Stimulated activated naive CD4-positive, alpha-beta T cell treated with Interleukin-2 at 50 U/mL for 16 hours (primary cell): ENCODE data around the gene TMEM147.

Source experiments
- DNase-seq: peaks from one replicate; lab custom pipeline; 2025; lab: John Stamatoyannopoulos, UW

Gene TMEM147, protein sequence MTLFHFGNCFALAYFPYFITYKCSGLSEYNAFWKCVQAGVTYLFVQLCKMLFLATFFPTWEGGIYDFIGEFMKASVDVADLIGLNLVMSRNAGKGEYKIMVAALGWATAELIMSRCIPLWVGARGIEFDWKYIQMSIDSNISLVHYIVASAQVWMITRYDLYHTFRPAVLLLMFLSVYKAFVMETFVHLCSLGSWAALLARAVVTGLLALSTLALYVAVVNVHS

DNA sequence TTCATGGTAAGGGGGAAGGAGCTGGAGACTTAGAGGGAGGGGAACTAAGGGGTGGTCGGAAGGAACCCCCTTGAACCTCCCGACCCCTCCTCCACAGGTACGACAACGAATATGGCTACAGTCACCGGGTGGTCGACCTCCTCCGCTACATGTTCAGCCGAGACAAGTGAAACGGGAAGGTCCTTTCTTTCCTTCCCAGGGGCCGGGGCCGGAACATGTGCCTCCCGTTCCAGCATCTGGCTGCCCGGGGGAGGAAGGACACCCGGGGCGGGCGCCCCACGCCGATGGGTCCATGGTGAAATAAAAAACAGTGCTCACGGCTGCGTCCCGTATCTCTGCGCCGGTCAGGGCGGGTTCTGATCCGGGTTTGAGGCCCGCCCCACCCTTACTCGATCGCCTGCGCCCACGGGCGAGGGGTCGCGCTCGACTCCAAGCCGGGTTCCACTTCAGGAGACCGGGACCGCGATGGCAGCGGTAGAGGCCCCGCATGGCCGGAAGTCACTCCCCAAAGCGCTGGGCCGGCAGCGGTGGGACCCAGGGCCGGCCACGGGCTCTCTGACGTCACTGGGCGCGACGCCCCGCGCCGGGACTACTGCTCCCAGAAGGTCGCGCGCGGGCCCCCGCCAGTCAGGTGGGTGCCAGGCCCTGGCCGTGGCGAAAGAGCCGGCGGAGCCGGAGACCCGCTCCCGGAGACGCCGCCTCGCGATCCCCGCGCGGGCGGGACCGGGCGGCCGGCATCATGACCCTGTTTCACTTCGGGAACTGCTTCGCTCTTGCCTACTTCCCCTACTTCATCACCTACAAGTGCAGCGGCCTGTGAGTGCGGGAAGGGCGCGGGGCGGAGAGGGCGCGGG lies at the start of gene TMEM147:
TMEM147 (plus strand) TSS at position 626 of the 854 bp plus-strand sequence; CDS start at position 740, 114 bp downstream.
- DNase-seq = peak; percentile 76

DNA sequence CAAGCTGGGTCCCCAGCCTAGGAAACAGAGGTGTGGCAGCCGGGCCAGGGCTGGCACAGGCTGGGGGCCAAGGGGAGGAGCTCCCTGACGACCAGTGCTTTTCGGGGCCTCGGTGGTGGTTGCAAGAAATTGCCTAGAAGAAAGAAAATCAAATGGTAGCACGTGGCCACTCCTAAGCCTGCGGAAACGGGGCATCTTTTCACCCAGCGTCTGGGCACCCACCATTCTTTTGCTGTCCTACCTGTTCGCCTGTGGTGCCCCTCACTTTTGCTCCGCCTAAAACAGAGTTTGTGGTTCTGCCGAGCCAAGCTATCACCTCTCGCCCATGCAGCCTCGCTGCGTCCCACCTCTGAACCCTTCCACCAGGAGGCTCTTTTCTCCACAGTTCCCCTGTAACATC lies 48.0 kb upstream of the TMEM147 start:
- no peak for DNase-seq

DNA sequence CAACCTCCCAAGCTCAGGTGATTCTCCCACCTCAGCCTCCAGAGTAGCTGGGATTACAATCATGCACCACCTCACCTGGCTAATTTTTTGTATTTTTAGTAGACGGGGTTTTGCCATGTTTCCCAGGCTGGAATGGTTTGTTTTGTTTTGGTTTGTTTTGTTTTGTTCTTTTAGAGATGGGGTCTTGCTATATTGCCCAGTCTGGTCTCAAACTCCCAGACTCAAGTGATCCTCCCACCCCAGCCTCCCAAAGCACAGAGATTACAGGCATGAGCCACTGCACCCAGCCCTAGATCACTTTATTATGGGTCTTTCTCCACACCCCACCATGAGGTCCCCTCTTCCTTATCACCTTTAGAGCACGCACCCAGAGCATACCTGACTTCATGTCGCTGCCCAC lies 47.2 kb upstream of the TMEM147 start:
- no peak for DNase-seq

DNA sequence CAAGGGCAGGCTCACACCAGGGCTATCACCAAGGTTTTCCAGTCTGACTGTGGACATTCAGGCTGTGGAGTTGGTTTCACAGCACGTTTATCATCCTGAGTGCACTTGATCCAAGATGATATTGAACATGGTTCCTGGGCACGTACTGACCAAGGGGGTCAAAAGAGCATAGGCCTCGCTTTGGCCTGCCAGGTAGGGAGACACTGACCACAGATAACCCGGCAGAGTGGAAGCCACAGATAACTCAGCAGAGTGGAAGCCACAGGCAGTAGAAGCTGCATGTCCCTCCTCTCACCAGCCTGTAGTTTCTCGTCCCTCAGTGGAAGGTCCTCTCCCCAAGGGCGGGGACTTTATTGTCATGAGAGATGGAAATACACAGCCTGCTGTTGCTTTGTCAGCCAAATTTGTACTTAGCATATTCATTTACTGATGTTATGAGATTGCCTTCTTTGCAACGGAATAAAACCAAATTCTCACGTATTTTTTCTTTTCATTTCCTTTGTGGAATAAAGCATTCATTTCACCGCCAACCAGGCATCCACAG lies 46.4 kb upstream of the TMEM147 start:
- no peak for DNase-seq

DNA sequence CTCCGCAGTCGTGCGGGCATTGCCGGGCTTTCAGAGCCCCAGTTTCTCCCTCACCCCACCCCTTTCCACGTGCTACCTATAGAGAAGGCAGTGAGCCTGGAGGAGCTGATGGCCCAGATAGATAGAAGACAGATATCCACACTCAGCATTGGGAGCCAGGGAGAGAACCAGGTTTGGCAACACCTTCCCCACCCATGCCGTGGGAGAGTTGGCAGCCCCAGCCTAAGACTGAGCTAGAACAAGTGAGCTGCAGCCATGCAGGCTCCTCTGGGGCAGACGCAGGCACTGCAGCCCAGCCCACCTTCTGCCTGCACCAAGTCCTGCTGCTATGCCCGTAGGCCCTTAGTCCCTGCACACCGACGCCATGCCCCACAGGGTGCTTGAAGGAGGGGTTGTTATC lies 44.8 kb upstream of the TMEM147 start:
- DNase-seq = no peak

DNA sequence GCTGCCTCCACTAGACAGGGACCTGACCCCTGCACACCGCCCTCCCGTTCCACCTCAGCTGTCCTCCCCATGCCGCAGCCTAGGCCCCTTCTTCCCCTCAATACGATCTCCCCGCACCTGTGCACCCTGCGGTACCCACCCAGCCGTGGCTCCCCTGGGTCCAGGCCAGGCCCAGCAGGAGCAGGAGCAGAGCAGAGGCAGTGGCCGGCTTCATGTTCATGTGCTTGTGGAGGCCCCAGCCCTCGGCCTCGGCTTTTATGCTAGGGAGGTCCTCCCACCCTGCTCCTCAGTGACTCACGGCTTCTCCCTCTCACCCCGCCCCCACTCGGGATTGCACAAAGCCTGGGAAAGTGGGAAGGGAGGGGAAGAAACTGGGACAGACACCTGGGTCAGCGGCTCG lies 43.7 kb upstream of the TMEM147 start:
- DNase-seq = no peak

DNA sequence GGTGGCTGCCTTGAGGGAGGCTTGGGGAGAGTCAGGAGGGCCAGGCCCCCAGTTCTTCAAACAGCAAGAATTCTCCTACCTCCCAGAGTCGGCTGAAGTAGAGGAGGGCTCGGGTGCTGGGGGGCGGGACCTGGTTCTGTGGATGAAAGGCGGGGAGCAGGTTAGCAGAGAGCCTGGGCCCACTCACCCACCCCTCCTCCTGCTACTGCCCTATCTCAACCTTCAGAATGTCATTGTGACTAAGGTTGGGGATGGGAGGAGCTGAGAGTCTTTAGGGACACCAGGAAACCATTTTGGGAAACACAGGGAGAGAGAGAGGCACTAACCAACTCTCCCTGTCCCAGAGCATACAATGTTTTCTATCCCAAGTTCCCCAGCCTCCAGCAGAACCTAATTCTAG lies 42.7 kb upstream of the TMEM147 start:
- DNase-seq = no peak

DNA sequence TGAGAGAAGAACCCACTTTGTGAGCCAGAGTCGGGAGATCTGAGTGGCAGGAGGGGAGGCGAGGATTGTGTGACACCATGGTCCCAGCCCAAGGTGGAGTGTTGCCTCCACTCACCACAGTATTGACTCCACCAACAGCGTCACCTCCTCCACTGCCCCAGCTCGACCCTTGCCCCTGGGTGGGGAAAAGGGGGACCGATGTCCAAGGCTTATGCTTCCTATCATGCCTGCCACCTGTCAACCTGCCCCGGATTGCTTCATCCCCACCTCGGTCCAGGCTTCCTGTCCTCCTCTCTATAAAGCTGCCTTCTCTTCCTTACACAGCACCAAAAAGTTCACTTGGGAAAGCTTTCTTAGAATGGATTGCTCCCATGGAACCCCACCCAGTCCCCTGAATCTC lies 39.4 kb upstream of the TMEM147 start:
- DNase-seq = no peak

DNA sequence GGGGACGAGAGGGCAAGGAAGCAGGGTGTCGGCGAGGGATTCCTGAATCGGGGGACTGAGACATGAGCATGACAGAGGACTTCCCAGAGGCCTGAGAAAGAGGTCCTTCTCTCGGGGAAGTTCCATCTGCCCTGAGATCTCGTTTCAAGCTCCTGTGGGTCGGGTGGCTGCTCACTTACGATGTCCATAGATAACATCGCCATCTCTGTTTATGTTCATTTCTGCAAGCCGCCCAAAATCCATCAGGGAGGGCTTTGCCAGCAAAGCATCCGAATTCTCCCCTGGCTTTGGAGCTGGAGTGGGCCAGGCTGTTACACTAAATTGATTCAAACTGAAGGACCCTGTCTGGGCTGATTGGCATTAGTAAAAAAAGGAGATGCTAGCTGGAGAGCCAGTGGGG lies 37.9 kb upstream of the TMEM147 start:
- no peak for DNase-seq

DNA sequence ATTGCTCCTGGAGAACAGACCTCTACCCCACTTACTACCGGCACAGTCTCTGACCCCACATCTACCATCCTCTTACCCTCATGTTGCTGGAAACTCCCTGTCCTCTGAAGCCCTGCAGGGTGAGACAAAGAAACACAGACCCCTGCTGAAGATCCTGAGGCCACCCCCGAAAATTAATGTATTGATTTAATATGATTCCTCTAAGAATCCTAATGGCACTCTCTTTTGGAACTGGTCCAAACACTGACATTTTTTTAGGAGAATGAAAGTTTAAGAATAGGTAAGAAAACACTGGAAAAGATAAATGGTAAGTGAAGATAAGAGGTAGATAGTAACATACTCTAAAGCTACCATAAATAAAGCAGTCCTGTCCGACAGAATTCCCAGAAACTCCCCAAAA lies 37.3 kb upstream of the TMEM147 start:
- no peak for DNase-seq

DNA sequence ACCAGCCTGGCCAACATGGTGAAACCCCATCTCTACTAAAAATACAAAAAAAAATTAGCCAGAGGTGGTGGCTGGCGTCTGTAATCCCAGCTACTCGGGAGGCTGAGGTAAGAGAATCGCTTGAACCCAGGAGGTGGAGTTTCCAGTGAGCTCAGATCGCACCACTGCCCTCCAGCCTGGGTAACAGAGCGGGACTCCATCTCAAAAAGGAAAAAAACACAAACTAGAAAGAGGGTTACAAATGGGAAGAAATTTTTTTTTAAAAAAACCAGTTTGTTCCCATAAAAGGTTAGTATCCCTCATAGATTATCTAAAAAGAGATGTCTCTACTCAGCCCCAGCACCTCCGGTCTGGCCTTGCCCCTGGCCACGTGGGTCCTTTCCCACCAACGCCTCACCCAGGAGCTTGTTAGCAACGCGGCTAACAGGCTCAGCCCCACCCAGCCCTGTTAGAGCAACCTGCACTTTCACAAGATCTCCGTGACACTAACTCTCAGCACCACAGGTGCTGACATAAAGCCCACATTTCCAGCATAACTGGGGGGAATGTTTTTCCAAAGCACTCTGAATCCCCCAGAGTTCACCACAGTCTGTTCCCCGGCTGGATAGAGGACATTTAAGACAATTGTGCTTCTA lies 36.3 kb upstream of the TMEM147 start:
- peak; percentile 12 for DNase-seq

DNA sequence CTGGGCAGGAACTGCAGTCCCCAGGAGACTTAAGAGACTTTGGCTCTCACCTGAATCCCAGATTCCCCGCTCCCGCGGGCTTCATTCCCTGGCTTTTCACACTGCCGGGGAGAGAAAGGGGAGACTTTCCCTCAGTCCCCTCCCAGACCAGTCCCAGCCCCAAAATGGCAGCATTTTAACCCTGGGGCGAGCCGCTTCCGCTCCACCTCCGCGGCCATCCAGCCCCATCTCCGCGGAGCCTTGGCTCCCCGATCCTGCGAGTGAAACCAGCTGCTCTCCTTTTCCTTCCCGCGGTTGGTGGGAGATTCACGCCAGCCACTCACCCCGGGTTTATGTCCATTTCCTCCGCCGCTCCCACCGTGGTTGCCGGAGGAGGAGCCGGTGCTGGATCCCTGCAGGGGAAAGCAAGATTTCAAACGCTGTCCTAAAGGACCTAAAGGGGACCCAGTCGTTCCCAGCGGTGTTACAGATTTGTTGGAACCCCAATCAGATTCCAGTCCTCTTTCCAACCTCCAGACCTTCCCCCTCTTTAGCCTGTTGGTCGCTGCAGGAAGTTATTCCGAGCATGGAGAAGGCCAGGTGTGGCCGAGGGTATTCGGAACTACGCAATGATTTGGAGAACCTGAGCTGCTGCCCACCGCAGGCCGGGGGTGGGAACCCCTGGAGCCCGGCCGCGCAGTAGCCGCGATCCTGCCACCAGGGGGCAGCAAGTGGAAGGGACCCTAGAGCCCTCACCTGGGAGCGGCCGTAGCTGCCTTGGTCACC lies 35.4 kb upstream of the TMEM147 start:
- DNase-seq = peak; percentile 69

DNA sequence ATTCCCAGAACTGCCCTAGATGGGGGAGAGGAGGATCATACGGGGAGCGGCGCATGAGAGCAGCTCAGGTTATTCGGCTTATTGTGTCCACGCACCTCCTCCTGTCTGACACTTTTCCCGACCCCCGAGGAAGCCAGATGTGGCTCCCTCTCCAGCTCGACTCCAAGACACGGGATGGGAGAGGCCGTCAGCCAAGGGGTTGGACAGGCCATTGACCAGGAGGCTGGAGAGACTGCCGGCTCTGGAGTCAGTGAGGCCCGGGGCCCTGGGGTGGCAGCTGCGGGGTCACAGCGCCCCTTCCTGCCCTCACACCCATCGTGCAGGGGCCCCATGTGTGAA lies 34.8 kb upstream of the TMEM147 start:
- DNase-seq = no peak

DNA sequence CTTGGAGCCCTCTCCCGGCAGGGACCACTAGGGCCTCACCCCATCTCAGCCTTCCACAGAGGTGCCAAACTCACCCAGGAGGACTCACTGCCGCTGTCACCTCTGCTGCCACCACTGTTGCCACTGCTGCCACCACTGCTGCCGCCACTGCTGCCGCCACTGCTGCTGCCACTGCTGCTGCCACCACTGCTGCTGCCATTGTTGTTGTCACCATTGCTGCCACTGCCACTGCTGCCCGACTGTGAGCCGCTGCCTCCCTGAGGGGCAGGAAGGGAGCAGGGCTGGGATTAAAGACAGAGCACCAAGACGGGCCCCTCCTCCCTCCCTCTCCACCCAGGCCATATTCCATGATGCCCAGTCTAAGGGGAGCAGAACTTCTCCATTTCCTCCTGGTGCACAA lies 34.1 kb upstream of the TMEM147 start:
- no peak for DNase-seq

DNA sequence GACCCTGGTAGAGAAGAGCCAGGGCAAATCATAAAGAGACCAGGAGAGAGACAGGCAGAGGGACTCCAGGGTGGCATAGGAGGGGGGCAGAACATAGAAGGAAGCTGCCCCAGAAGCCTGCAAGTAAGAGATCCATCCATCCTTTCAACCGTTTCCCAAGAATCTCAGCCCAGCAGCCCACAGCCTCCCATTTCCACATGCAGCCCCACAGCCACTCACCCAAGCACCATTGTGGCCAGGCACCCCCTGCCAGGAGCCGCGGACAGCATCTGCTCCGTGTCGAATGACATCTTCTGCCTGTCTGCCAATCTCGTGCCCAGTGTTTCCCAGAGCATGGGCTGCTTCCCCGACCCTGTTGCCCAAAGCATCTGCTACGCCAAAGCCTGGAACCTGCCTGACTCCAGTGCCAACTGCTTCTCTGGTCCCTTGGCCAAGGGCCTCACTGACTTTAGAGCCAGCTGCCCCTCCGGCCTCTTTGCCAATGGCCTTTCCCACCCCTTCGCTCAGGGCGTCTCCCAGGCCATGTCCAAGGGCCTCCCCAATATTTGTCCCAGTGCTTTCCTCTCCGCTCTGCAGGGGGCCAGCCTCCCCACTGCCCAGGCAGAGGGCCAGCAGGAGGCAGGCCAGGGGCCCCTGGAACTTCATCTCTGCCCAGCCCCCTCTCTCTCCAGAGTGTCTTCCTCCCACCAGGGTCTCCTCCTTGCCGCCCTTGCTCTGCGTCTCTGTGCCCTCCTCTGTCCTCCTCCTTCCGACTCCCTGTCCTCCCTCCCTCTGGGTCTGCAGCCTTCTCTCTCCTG lies 32.4 kb upstream of the TMEM147 start:
- no peak for DNase-seq

DNA sequence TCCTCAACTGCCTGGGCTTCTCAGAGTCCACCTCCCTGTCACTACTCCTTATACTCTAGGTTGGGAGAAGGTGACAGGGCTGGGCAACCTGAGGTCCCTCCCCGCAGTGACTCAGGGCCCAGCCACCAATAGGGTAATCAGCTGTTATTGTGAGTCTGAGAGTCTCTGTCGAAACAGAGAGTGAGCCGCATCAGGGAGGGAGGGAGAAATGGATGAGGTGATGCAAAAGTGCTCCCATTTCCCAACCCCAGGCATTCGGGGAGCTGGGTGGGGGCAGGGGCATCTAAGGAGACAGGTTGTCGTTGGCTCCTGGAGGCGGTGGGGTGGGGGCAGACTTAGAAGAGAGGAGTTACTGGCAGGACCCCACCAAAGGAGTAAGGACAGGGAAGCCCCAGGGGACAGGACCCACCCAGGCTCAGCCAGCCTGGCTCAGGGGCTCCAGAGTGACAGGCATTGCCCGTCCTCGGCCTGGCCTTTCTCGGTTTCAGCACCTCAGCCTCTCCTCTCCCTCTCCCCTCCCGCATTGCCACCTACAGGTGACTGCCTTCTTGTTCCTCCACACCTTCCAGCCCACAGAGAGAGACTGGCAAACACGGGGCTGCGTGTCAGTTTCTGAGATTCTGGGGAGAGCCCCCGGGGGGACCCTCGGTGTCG lies 31.7 kb upstream of the TMEM147 start, which contains the start of gene DMKN:
DMKN (minus strand) TSS at position 22 of the 654 bp plus-strand sequence. CDS start 174 bp downstream, outside the sequence.
- DNase-seq = no peak

DNA sequence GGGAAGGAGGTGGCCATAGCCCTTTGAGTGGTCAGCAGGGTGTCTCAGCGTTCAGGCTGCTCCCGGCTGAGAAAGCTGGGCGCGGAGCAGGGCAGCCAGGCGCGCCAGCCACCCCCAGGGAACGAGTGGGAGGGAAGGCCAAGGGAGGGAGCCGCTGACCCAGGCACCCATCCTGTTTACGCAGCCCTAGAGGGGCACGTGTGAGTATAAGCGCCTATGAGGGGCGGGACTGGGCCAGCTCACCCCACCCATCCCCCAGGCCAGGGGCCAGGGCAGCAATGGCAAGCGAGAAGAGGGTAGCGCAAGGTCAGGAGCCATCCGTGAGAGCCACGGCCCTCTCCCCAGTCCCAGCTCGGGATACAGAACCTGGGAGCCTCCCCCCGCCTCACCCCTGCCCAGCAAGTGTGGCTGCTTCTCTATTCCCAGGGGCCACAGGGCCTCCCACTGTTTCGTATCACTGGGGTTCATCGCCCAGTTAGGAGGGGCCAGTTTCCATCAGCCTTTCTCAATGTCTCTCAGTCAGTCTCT lies 31.1 kb upstream of the TMEM147 start:
- no peak for DNase-seq

DNA sequence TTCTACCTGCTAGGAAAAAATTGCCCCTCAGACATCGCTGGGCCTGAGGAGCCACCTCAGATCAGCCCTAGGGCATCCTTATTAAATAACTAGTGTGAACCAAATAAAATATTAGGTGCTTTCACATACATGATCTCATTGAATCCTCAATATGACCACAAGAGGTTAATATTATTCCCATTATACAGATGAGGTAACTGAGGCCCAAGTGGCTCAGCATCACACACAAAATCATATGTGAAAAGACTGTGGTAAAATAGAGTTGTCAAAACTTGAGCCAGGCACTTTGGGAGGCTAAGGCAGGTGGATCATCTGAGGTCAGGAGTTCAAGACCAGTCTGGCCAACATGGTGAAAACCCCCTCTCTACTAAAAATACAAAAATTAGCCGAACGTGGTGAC lies 29.1 kb upstream of the TMEM147 start:
- DNase-seq = no peak

DNA sequence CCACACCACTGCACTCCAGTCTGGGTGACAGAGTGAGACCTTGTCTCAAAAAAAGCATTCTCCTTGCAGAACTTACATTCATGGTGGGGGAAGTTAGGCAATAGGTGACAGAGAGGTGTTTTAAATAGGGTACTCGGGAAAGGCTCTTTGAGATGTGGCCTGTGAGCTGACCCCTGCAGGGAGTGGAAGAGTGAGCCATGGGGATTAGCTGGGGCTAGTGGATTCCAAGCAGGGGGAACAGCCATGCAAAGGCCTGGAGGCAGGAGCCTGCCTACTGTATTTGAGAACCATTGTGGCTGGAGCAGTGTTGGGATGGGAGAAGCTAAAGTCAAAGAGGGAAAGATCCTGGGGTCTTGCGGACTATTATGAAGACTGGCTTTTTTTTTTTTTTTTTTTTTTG lies 28.1 kb upstream of the TMEM147 start:
- DNase-seq = no peak

DNA sequence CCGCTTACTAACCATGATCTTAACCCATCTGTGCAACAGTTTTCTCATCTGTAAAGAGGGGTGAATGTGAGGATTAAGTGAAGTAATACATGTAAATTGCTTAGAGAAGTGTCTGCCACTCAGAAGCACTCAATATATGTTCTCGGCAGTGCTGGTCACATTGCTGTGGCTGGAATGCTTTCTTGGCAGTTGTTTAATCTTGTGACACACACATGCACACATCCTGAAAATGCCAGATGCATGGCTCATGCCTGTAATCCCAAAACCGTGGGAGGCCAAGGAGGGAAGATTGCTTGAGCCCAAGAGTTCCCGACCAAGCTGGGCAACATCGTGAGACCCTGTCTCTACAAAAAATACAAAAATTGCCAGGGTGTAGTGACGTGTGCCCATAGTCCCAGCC lies 27.1 kb upstream of the TMEM147 start:
- DNase-seq = no peak
